ENCODE measurements around the gene PRKCH.

The PRKCH gene

GRCh38 chr14:61474701-61475100, 153.3 kb downstream of the PRKCH start:
- Histone ChIP-seq H3K9me2 (replicated peaks; ENCODE audit: insufficient read depth, low read length) (no peaks in the 10 kb centered on the region), H2AFZ (ENCODE audit: low read depth, low read length, severe bottlenecking) (no peak overlapping the region), H3K27me3 (ENCODE audit: low read length) (no peaks in the 10 kb centered on the region), H3K79me2 (ENCODE audit: insufficient read depth, low read length) (no peaks in the 10 kb centered on the region), H3K27ac (ENCODE audit: low read depth, low read length) (peak overlapping the region; percentile 18), H3F3A (ENCODE audit: insufficient read depth) (peaks cover 46% of the 10 kb centered on the region), H3K9ac (ENCODE audit: low read length) (no peak overlapping the region), H3K36me3 (ENCODE audit: low read length) (no peaks in the 10 kb centered on the region), H3K9me3 (ENCODE audit: insufficient read depth, low read length) (no peaks in the 10 kb centered on the region), H4K20me1 (ENCODE audit: low read depth, low read length) (no peaks in the 10 kb centered on the region), H3K4me3 (ENCODE audit: insufficient read depth, low read length, poor library complexity, severe bottlenecking) (no peak overlapping the region), H3K4me2 (ENCODE audit: low read depth, low read length, poor library complexity, severe bottlenecking) (no peak overlapping the region)
- no peak for TF ChIP-seq CTCF (IDR thresholded peaks at IDR 0.05; ENCODE audit: insufficient read depth, low read length, poor library complexity, severe bottlenecking)
- TF ChIP-seq EZH2phosphoT487 (conservative IDR thresholded peaks at IDR 0.05; ENCODE audit: low read length) = no peak

GRCh38 chr14:61475316-61475715, 153.9 kb downstream of the PRKCH start:
- Histone ChIP-seq H2AFZ (ENCODE audit: low read depth, low read length, severe bottlenecking) (no peak overlapping the region), H3K4me3 (ENCODE audit: insufficient read depth, low read length, poor library complexity, severe bottlenecking) (no peak overlapping the region), H3F3A (ENCODE audit: insufficient read depth) (peaks cover 46% of the 10 kb centered on the region), H3K36me3 (ENCODE audit: low read length) (no peaks in the 10 kb centered on the region), H3K9me2 (replicated peaks; ENCODE audit: insufficient read depth, low read length) (no peaks in the 10 kb centered on the region), H3K9ac (ENCODE audit: low read length) (no peak overlapping the region), H3K9me3 (ENCODE audit: insufficient read depth, low read length) (no peaks in the 10 kb centered on the region), H3K27me3 (ENCODE audit: low read length) (no peaks in the 10 kb centered on the region), H3K4me2 (ENCODE audit: low read depth, low read length, poor library complexity, severe bottlenecking) (peak overlapping the region; percentile 90), H3K79me2 (ENCODE audit: insufficient read depth, low read length) (no peaks in the 10 kb centered on the region), H4K20me1 (ENCODE audit: low read depth, low read length) (no peaks in the 10 kb centered on the region), H3K27ac (ENCODE audit: low read depth, low read length) (peak overlapping the region; percentile 93)
- TF ChIP-seq CTCF (IDR thresholded peaks at IDR 0.05; ENCODE audit: insufficient read depth, low read length, poor library complexity, severe bottlenecking) = peak; percentile 87
- no peak for TF ChIP-seq EZH2phosphoT487 (conservative IDR thresholded peaks at IDR 0.05; ENCODE audit: low read length)

- no peak for TF ChIP-seq CTCF (IDR thresholded peaks at IDR 0.05; ENCODE audit: insufficient read depth, low read length, poor library complexity, severe bottlenecking)
- Histone ChIP-seq H3K36me3 (ENCODE audit: low read length) (no peaks in the 10 kb centered on the region), H3K9ac (ENCODE audit: low read length) (peak overlapping the region; percentile 57), H3K4me2 (ENCODE audit: low read depth, low read length, poor library complexity, severe bottlenecking) (peak overlapping the region; percentile 90), H3K27me3 (ENCODE audit: low read length) (no peaks in the 10 kb centered on the region), H3K9me2 (replicated peaks; ENCODE audit: insufficient read depth, low read length) (no peaks in the 10 kb centered on the region), H3K79me2 (ENCODE audit: insufficient read depth, low read length) (no peaks in the 10 kb centered on the region), H4K20me1 (ENCODE audit: low read depth, low read length) (no peaks in the 10 kb centered on the region), H2AFZ (ENCODE audit: low read depth, low read length, severe bottlenecking) (peak overlapping the region; percentile 36), H3K9me3 (ENCODE audit: insufficient read depth, low read length) (no peaks in the 10 kb centered on the region), H3K27ac (ENCODE audit: low read depth, low read length) (peak overlapping the region; percentile 93), H3K4me3 (ENCODE audit: insufficient read depth, low read length, poor library complexity, severe bottlenecking) (no peak overlapping the region), H3F3A (ENCODE audit: insufficient read depth) (peaks cover 46% of the 10 kb centered on the region)
Measured at GRCh38 chr14:61476105-61476753, 154.8 kb downstream of the PRKCH start.

Data from SU-DHL-6 (cell line).